ENCODE measurements around the gene POU2F2.

- no peak for TF ChIP-seq CTCF (IDR thresholded peaks at IDR 0.05)
- TF ChIP-seq POLR2AphosphoS5 (IDR thresholded peaks at IDR 0.05): no peak
Measured at GRCh38 chr19:42079886-42080763, 52.1 kb downstream of the POU2F2 start.
